Lower leg skin (tissue), 3 donors: ENCODE measurements around the gene MYOF.

Source experiments
- CTCF ChIP-seq, 3 donors: fragments of 450-650 bp; IDR thresholded peaks; one replicate each; pipeline ENCODE4 v1.5.1; 2016; ENCODE audit warnings: antibody characterized with exemption in 3 of 3, mild to moderate bottlenecking in 3 of 3, moderate library complexity in 2 of 3
- POLR2A ChIP-seq, 2 donors: fragments of 450-650 bp; IDR thresholded peaks; one replicate each; pipeline ENCODE4 v1.6.1; 2016 to 2017; ENCODE audit warnings: antibody characterized with exemption in 2 of 2, mild to moderate bottlenecking in 1 of 2, moderate library complexity in 1 of 2

- no peak for TF ChIP-seq POLR2A (IDR thresholded peaks at IDR 0.05)
- no peak for TF ChIP-seq CTCF (IDR thresholded peaks at IDR 0.05)
Measured at GRCh38 chr10:93415693-93416092, 66.4 kb downstream of the MYOF start.
